NCI-H146 treated with DMSO at 0.1 percent for 48 hours (cell line): ENCODE results near the gene PSEN2.
"Not testable (repeated sequence)": the region's sequence is repeated elsewhere in the genome, so short reads cannot be mapped to it uniquely, and the experiment has no call there.

Experiments used
- DNase-seq: peaks from one replicate; lab custom pipeline; 2025; ENCODE audit not compliant: unreplicated experiment; lab: John Stamatoyannopoulos, UW

PSEN2 gene

GRCh38 chr1:226870401-226871279, at the start of gene PSEN2:
Gene PSEN2, plus strand, starts transcription at chr1:226870616. Its CDS starts 11,292 bp downstream, at chr1:226881908.
- peak; percentile 43 for DNase-seq

- no peak for DNase-seq
Measured at GRCh38 chr1:226820941-226821718, 49.3 kb upstream of the PSEN2 start.

GRCh38 chr1:226821719-226822085, 48.7 kb upstream of the PSEN2 start:
- no peak for DNase-seq

- no peak for DNase-seq
Measured at GRCh38 chr1:226823643-226824042, 46.8 kb upstream of the PSEN2 start.

GRCh38 chr1:226825037-226825745, 45.2 kb upstream of the PSEN2 start:
- peak; percentile 30 for DNase-seq

GRCh38 chr1:226825746-226826100, 44.7 kb upstream of the PSEN2 start:
- no peak for DNase-seq

GRCh38 chr1:226826479-226827261, 43.7 kb upstream of the PSEN2 start:
- no peak for DNase-seq

- no peak for DNase-seq
Measured at GRCh38 chr1:226827458-226827857, 43.0 kb upstream of the PSEN2 start.

- peak; percentile 79 for DNase-seq
Measured at GRCh38 chr1:226827968-226828513, 42.4 kb upstream of the PSEN2 start.

GRCh38 chr1:226829105-226829504, 41.3 kb upstream of the PSEN2 start:
- no peak for DNase-seq

- no peak for DNase-seq
Measured at GRCh38 chr1:226831953-226832352, 38.5 kb upstream of the PSEN2 start.

- no peak for DNase-seq
Measured at GRCh38 chr1:226832613-226833012, 37.8 kb upstream of the PSEN2 start.

GRCh38 chr1:226834179-226834578, 36.2 kb upstream of the PSEN2 start:
- DNase-seq = not testable (repeated sequence)

- not testable (repeated sequence) for DNase-seq
Measured at GRCh38 chr1:226835396-226835795, 35.0 kb upstream of the PSEN2 start.

- not testable (repeated sequence) for DNase-seq
Measured at GRCh38 chr1:226837966-226838365, 32.5 kb upstream of the PSEN2 start.

GRCh38 chr1:226838456-226838855, 32.0 kb upstream of the PSEN2 start:
- no peak for DNase-seq

- no peak for DNase-seq
Measured at GRCh38 chr1:226845624-226846023, 24.8 kb upstream of the PSEN2 start.

GRCh38 chr1:226846786-226847185, 23.6 kb upstream of the PSEN2 start:
- DNase-seq = no peak

GRCh38 chr1:226854548-226854947, 15.9 kb upstream of the PSEN2 start:
- DNase-seq = not testable (repeated sequence)

- DNase-seq = no peak
Measured at GRCh38 chr1:226862890-226863289, 7.5 kb upstream of the PSEN2 start.
